HCT116 (cell line): ENCODE results near the gene AKNAD1.

Experiments
- SP1 ChIP-seq: IDR thresholded peaks from 2 replicates; pipeline ENCODE4 v1.6.1; 2012; ENCODE audit warnings: low read depth
- SRF ChIP-seq: IDR thresholded peaks from 2 replicates; pipeline ENCODE4 v1.6.1; 2012; ENCODE audit warnings: low read depth
- ZBTB33 ChIP-seq: IDR thresholded peaks from 2 replicates; pipeline ENCODE4 v1.6.1; 2011; ENCODE audit warnings: mild to moderate bottlenecking, low read length, moderate library complexity; ENCODE audit not compliant: insufficient replicate concordance; ENCODE audit errors: extremely low read depth
- ZFX ChIP-seq: fragments of 450-650 bp; IDR thresholded peaks from 2 replicates; pipeline ENCODE4 v1.6.1; 2017
- TF ChIP-seq, protein P1 (sequence below), 3 experiments: fragments of 200-600 bp in 1 of 3; sonication (generic) in 1 of 3; IDR thresholded peaks in 2 of 3; conservative IDR thresholded peaks in 1 of 3; 2 replicates each; pipeline ENCODE4 v1.5.1; 2012 to 2017; ENCODE audit warnings: low read depth in 2 of 3, low read length in 2 of 3, antibody characterized with exemption in 1 of 3, borderline replicate concordance in 1 of 3, control low read depth in 1 of 3, mild to moderate bottlenecking in 1 of 3, mixed read lengths in 1 of 3, mixed run types in 1 of 3, moderate library complexity in 1 of 3; ENCODE audit not compliant: insufficient read depth in 1 of 3

DNA sequence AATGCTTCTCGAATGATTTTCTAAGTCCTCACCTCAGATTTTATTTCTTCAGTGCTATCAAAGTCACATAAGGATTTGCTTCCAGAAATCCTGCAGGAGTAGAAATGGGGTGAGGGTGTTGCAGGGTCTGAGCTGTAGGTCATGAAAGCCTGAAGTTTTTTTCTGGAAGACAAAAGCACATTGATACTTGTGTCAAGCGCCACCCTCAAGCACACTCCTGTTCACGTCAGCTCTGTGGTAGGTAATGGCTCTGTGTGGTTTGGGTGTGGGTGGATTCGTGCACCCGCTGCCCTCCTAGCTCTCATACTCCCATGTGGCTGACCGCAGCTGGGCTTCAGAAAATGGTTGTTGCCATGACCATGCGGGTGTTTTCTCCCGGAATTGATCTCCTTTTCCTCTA, 39.9 kb downstream of the AKNAD1 start:
- TF ChIP-seq SP1 (no peak), SRF (no peak), ZBTB33 (no peak), ZFX (no peak)
- TF ChIP-seq, protein P1, sequence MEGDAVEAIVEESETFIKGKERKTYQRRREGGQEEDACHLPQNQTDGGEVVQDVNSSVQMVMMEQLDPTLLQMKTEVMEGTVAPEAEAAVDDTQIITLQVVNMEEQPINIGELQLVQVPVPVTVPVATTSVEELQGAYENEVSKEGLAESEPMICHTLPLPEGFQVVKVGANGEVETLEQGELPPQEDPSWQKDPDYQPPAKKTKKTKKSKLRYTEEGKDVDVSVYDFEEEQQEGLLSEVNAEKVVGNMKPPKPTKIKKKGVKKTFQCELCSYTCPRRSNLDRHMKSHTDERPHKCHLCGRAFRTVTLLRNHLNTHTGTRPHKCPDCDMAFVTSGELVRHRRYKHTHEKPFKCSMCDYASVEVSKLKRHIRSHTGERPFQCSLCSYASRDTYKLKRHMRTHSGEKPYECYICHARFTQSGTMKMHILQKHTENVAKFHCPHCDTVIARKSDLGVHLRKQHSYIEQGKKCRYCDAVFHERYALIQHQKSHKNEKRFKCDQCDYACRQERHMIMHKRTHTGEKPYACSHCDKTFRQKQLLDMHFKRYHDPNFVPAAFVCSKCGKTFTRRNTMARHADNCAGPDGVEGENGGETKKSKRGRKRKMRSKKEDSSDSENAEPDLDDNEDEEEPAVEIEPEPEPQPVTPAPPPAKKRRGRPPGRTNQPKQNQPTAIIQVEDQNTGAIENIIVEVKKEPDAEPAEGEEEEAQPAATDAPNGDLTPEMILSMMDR (IDR thresholded peaks at IDR 0.05 in 2 of 3, conservative IDR thresholded peaks at IDR 0.05 in 1 of 3; ENCODE audit: borderline replicate concordance in 1 of 3, insufficient read depth in 1 of 3, low read depth in 2 of 3, low read length in 2 of 3) = no peak
